Mesenchymal stem cell (in vitro differentiated cells and primary cell): ENCODE measurements around the gene CA10.

Experiments used
- DNase-seq: peaks from one replicate; pipeline ENCODE4 v3.0.0-alpha.2; 2013
- H2AFZ ChIP-seq: one replicate; pipeline ENCODE4 v1.6.1; 2013; ENCODE audit warnings: low read depth, mild to moderate bottlenecking, control low read depth, inconsistent platforms, low read length, moderate library complexity
- H2AK5ac ChIP-seq: 2 replicates; pipeline ENCODE4 v1.6.1; 2013; ENCODE audit warnings: low read length, moderate library complexity, mild to moderate bottlenecking, inconsistent platforms; ENCODE audit not compliant: severe bottlenecking
- H2BK120ac ChIP-seq: one replicate; pipeline ENCODE4 v1.6.1; 2013; ENCODE audit warnings: low read depth, mild to moderate bottlenecking, inconsistent platforms, low read length, moderate library complexity
- H2BK12ac ChIP-seq, 2 experiments: one replicate each; pipeline ENCODE4 v1.6.1; 2013; ENCODE audit warnings: inconsistent platforms in 2 of 2, low read length in 2 of 2, mild to moderate bottlenecking in 2 of 2, moderate library complexity in 2 of 2, control low read depth in 1 of 2
- H2BK15ac ChIP-seq: one replicate; pipeline ENCODE4 v1.6.1; 2013; ENCODE audit warnings: mild to moderate bottlenecking, low read depth, inconsistent platforms; ENCODE audit not compliant: poor library complexity, severe bottlenecking
- H2BK5ac ChIP-seq: 2 replicates; pipeline ENCODE4 v1.6.1; 2013; ENCODE audit warnings: low read depth, mild to moderate bottlenecking, low read length, control low read depth, inconsistent platforms; ENCODE audit not compliant: poor library complexity, severe bottlenecking
- H3K14ac ChIP-seq, 2 experiments: one replicate each; pipeline ENCODE4 v1.6.1; 2013; ENCODE audit warnings: inconsistent platforms in 2 of 2, low read length in 2 of 2, control low read depth in 1 of 2, mild to moderate bottlenecking in 1 of 2, moderate library complexity in 1 of 2
- H3K18ac ChIP-seq, 2 experiments: one replicate each; pipeline ENCODE4 v1.6.1; 2013; ENCODE audit warnings: inconsistent platforms in 2 of 2, low read length in 2 of 2, control low read depth in 1 of 2, low read depth in 1 of 2, mild to moderate bottlenecking in 1 of 2
- H3K23ac ChIP-seq, 2 experiments: one replicate each; pipeline ENCODE4 v1.6.1; 2013; ENCODE audit warnings: inconsistent platforms in 2 of 2, low read length in 2 of 2, mild to moderate bottlenecking in 2 of 2, moderate library complexity in 2 of 2, control low read depth in 1 of 2
- H3K27ac ChIP-seq: 2 replicates; pipeline ENCODE4 v1.5.1; 2013; ENCODE audit warnings: mild to moderate bottlenecking, moderate library complexity, low read length, control low read depth, inconsistent platforms; ENCODE audit not compliant: poor library complexity, severe bottlenecking
- H3K27me3 ChIP-seq, 2 experiments: 2 replicates each; pipeline versions ENCODE4 v1.6.1 to v1.7.0; 2013; ENCODE audit warnings: low read length in 2 of 2, mild to moderate bottlenecking in 2 of 2, moderate library complexity in 2 of 2, control low read depth in 1 of 2, inconsistent platforms in 1 of 2; ENCODE audit not compliant: control insufficient read depth in 1 of 2, insufficient read depth in 1 of 2
- H3K36me3 ChIP-seq, 2 experiments: 2 replicates each; pipeline versions ENCODE4 v1.6.1 to v1.7.0; 2013; ENCODE audit warnings: low read length in 2 of 2, control low read depth in 1 of 2, inconsistent platforms in 1 of 2, low read depth in 1 of 2, mild to moderate bottlenecking in 1 of 2; ENCODE audit not compliant: insufficient read depth in 2 of 2, control insufficient read depth in 1 of 2
- H3K4ac ChIP-seq, 2 experiments: one replicate each; pipeline ENCODE4 v1.6.1; 2013; ENCODE audit warnings: inconsistent platforms in 2 of 2, low read length in 2 of 2, mild to moderate bottlenecking in 2 of 2, moderate library complexity in 2 of 2, control low read depth in 1 of 2, low read depth in 1 of 2
- H3K4me1 ChIP-seq: 2 replicates; pipeline ENCODE4 v1.6.1; 2013; ENCODE audit warnings: low read depth, low read length, control low read depth; ENCODE audit not compliant: control insufficient read depth, insufficient read depth
- H3K4me2 ChIP-seq: 2 replicates; pipeline ENCODE4 v1.6.1; 2013; ENCODE audit warnings: low read length, mild to moderate bottlenecking, inconsistent platforms; ENCODE audit not compliant: poor library complexity, severe bottlenecking
- H3K4me3 ChIP-seq, 2 experiments: 2 replicates each; pipeline versions ENCODE4 v1.5.1 to v1.7.0; 2013; ENCODE audit warnings: low read length in 2 of 2, mild to moderate bottlenecking in 2 of 2, control low read depth in 1 of 2, low read depth in 1 of 2; ENCODE audit not compliant: insufficient read depth in 1 of 2
- H3K79me1 ChIP-seq: replicated peaks from 2 replicates; pipeline ENCODE4 v1.6.1; 2013; ENCODE audit warnings: mild to moderate bottlenecking, control low read depth, low read length, inconsistent platforms; ENCODE audit not compliant: poor library complexity, severe bottlenecking
- H3K9ac ChIP-seq: 2 replicates; pipeline ENCODE4 v1.7.0; 2013; ENCODE audit warnings: mild to moderate bottlenecking, low read length, moderate library complexity
- H3K9me3 ChIP-seq: 2 replicates; pipeline ENCODE4 v1.7.0; 2013; ENCODE audit warnings: mild to moderate bottlenecking, low read length; ENCODE audit not compliant: control insufficient read depth
- H4K8ac ChIP-seq: one replicate; pipeline ENCODE4 v1.6.1; 2013; ENCODE audit warnings: inconsistent platforms, mild to moderate bottlenecking, low read length, moderate library complexity
- H4K91ac ChIP-seq: one replicate; pipeline ENCODE4 v1.6.1; 2013; ENCODE audit warnings: mild to moderate bottlenecking, low read length, inconsistent platforms
- WGBS: methylation state at CpG from one replicate; pipeline ENCODE4 v1.1.7; 2013; ENCODE audit warnings: mixed read lengths; 5-methylcytosine and 5-hydroxymethylcytosine counted together

The CA10 gene

DNA sequence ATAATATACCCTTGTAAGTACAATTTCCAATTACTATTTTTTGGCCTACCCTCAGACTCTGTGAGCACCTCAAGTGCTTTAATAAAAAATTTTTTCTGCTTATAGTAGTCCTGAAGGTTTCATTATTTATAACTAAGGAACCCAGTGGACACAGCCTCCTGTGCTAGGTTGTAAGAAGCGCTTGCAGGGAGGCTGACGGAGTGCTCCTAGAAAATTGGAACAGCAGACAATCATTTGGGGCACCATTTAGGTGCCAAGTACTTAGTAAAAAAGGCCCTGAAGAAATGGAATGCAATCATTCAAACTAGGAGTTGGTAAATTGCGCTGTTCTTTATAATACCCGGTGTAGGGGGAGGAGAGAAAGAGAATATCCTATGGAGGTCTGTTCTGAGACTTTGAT, 19.8 kb downstream of the CA10 start:
- Histone ChIP-seq H2AK5ac (no peak overlapping the region), H2BK12ac (no peak overlapping the region), H3K14ac (no peak overlapping the region), H2AFZ (no peak overlapping the region), H3K4me2 (no peak overlapping the region), H3K79me1 (no peaks in the 10 kb centered on the region), H3K23ac (no peak overlapping the region), H3K4ac (no peak overlapping the region), H3K18ac (no peak overlapping the region), H3K4me3 (no peak overlapping the region), H2BK120ac (no peak overlapping the region), H3K4me1 (no peaks in the 10 kb centered on the region), H3K36me3 (no peaks in the 10 kb centered on the region), H3K9ac (no peak overlapping the region), H3K27me3 (no peaks in the 10 kb centered on the region), H4K8ac (no peak overlapping the region), H2BK15ac (no peak overlapping the region), H2BK5ac (no peak overlapping the region), H3K27ac (no peak overlapping the region), H4K91ac (no peak overlapping the region), H3K9me3 (no peaks in the 10 kb centered on the region)
- 81% methylated on average over 4 of the region's 4 CpGs for WGBS
- no peak for DNase-seq

DNA sequence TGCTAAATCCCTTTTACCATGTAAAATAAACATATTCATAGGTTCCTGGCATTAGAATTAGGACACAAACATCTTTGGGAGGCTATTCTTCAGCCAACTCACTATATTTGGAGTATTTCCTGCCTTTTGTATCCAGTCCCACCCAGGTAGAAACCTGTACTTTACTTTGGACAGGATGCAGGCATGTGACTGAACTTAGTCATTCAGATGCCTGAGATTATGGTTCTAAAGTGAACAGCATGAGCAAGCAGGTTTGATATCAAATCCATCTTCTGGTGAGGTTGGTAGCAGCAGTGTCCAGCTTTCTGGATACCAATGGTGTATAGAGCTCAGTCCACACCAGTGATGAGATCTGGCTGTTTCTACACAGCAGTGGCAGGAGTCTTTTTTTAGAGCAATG, 20.2 kb downstream of the CA10 start:
- Histone ChIP-seq H3K27ac (no peak overlapping the region), H2AK5ac (no peak overlapping the region), H2BK120ac (no peak overlapping the region), H3K27me3 (no peaks in the 10 kb centered on the region), H2BK15ac (no peak overlapping the region), H4K91ac (no peak overlapping the region), H3K9ac (no peak overlapping the region), H3K4me3 (no peak overlapping the region), H3K18ac (no peak overlapping the region), H2BK12ac (no peak overlapping the region), H3K4me2 (no peak overlapping the region), H3K36me3 (no peaks in the 10 kb centered on the region), H3K9me3 (no peaks in the 10 kb centered on the region), H2BK5ac (no peak overlapping the region), H3K4me1 (no peaks in the 10 kb centered on the region), H4K8ac (no peak overlapping the region), H3K4ac (no peak overlapping the region), H3K14ac (no peak overlapping the region), H3K79me1 (no peaks in the 10 kb centered on the region), H2AFZ (no peak overlapping the region), H3K23ac (no peak overlapping the region)
- DNase-seq, result no peak

DNA sequence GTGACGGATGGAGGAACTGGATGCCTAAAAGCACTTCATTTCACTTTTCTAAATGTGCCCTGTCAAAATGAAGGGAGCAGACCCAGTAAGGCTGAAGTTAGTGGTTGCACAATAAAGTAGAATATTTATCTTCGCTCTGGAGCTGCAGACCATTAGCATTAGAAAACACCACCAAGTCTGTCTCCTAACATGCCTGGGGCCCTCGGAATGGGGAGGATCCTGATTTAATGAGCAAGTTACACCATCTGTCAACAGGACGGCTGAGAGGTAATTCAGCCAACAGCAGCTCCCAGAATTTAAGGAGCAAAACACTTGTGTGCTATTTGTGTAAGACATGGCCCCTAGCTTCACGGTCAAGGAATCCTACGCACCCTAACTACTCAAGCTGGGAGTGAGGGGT, 22.3 kb downstream of the CA10 start:
- Histone ChIP-seq H3K18ac (no peak overlapping the region), H3K4me2 (no peak overlapping the region)
- WGBS, result 69% methylated on average over 5 of the region's 6 CpGs

DNA sequence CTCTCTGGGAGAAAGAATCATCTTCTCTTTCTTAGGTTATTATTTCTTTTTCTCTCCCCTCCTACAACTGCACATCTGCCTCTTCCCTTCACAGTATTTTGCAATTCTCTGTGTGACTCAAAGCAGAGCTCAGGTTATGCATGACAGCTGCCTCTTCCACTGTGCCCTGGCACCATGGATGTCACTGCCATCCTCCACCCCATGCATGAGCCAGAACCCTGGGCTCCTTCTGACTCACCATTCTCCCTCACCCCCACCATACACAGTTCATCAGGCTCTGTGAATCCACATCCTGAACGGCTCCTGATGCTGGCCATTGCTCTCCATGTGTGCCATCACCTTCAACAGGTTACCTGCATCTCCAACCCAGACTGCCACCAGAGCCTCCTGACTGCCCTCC, 23.9 kb downstream of the CA10 start:
- WGBS, result 67% methylated on average over 1 of the region's 1 CpG

More for the DNA sequence above, 22.3 kb downstream of the CA10 start:
- Histone ChIP-seq H2BK120ac (no peak overlapping the region), H3K9me3 (no peaks in the 10 kb centered on the region), H3K36me3 (no peaks in the 10 kb centered on the region), H2BK5ac (no peak overlapping the region), H2BK15ac (no peak overlapping the region), H3K4me3 (no peak overlapping the region), H2AK5ac (no peak overlapping the region), H3K4ac (no peak overlapping the region), H3K9ac (no peak overlapping the region), H3K27me3 (no peaks in the 10 kb centered on the region), H3K79me1 (no peaks in the 10 kb centered on the region), H3K14ac (no peak overlapping the region), H4K8ac (no peak overlapping the region), H2AFZ (no peak overlapping the region), H3K27ac (no peak overlapping the region), H2BK12ac (no peak overlapping the region), H3K4me1 (no peaks in the 10 kb centered on the region), H4K91ac (no peak overlapping the region), H3K23ac (no peak overlapping the region)
- no peak for DNase-seq

More for the DNA sequence above, 23.9 kb downstream of the CA10 start:
- Histone ChIP-seq H3K4me2 (no peak overlapping the region), H2BK15ac (no peak overlapping the region), H2BK12ac (no peak overlapping the region), H3K4me3 (no peak overlapping the region), H4K8ac (no peak overlapping the region), H3K14ac (no peak overlapping the region), H3K27ac (no peak overlapping the region), H2BK120ac (no peak overlapping the region), H4K91ac (no peak overlapping the region), H3K9me3 (no peaks in the 10 kb centered on the region), H2BK5ac (no peak overlapping the region), H3K23ac (no peak overlapping the region), H2AK5ac (no peak overlapping the region), H2AFZ (no peak overlapping the region), H3K4ac (no peak overlapping the region), H3K4me1 (no peaks in the 10 kb centered on the region), H3K9ac (no peak overlapping the region), H3K18ac (no peak overlapping the region), H3K36me3 (no peaks in the 10 kb centered on the region), H3K27me3 (no peaks in the 10 kb centered on the region), H3K79me1 (no peaks in the 10 kb centered on the region)
- DNase-seq, result no peak
